Suprapubic skin (tissue), 4 donors: ENCODE measurements around the gene ABHD5. TPM values are rescaled to one million over a fixed set of nuclear protein-coding genes. Genes with fewer than 3 reads are reported as not detected.

Source experiments
- DNase-seq, 2 donors: peaks; one replicate each; pipeline ENCODE4 v3.0.0-alpha.2; 2019; ENCODE audit warnings: low spot score in 2 of 2
- H3K27ac ChIP-seq: fragments of 200-600 bp; sonication (generic); one replicate; pipeline ENCODE4 v1.5.1; 2019
- H3K27me3 ChIP-seq: fragments of 200-600 bp; sonication (generic); one replicate; pipeline ENCODE4 v1.5.1; 2019
- H3K36me3 ChIP-seq: fragments of 200-600 bp; sonication (generic); one replicate; pipeline ENCODE4 v1.5.1; 2019
- H3K4me1 ChIP-seq: fragments of 200-600 bp; sonication (generic); one replicate; pipeline ENCODE4 v1.5.1; 2019
- H3K4me3 ChIP-seq: fragments of 200-600 bp; sonication (generic); one replicate; pipeline ENCODE4 v1.5.1; 2019; ENCODE audit warnings: mild to moderate bottlenecking
- H3K9me3 ChIP-seq: fragments of 200-600 bp; sonication (generic); one replicate; pipeline ENCODE4 v1.5.1; 2019
- EP300 ChIP-seq: sonication (generic); formaldehyde crosslinking; IDR thresholded peaks from one replicate; pipeline ENCODE4 v1.6.1; 2017; ENCODE audit warnings: antibody characterized with exemption
- POLR2A ChIP-seq, 2 donors: fragments of 450-650 bp; IDR thresholded peaks; one replicate each; pipeline ENCODE4 v1.6.1; 2017; ENCODE audit warnings: antibody characterized with exemption in 2 of 2, mild to moderate bottlenecking in 2 of 2, moderate library complexity in 2 of 2
- POLR2AphosphoS5 ChIP-seq, 3 donors: sonication (generic); formaldehyde crosslinking; IDR thresholded peaks; one replicate each; pipeline ENCODE4 v1.6.1; 2017; ENCODE audit warnings: antibody characterized with exemption in 3 of 3
- WGBS: methylation state at CpG from one replicate; pipeline ENCODE4 v1.1.5; 2018; 5-methylcytosine and 5-hydroxymethylcytosine counted together
- total RNA-seq, 4 donors: library from RNA; depleted of rRNA; stranded (reverse); fragments of >200 nt; gene quantifications; one replicate each; pipeline ENCODE4 v1.1.0, GENCODE V29; 2016
- TF ChIP-seq, protein P1 (sequence below), 2 donors: fragments of 200-600 bp in 1 of 2; fragments of 450-650 bp in 1 of 2; sonication (generic) in 1 of 2; IDR thresholded peaks; one replicate each; pipeline ENCODE4 v1.5.1; 2016 to 2019; ENCODE audit warnings: antibody characterized with exemption in 2 of 2, mild to moderate bottlenecking in 1 of 2, moderate library complexity in 1 of 2

The ABHD5 gene
- 100 to 1,000 TPM in 1 of 4 donors, 10 to 100 TPM in 3; 62.7 to 130 (median 88.3) TPM for total RNA-seq

DNA sequence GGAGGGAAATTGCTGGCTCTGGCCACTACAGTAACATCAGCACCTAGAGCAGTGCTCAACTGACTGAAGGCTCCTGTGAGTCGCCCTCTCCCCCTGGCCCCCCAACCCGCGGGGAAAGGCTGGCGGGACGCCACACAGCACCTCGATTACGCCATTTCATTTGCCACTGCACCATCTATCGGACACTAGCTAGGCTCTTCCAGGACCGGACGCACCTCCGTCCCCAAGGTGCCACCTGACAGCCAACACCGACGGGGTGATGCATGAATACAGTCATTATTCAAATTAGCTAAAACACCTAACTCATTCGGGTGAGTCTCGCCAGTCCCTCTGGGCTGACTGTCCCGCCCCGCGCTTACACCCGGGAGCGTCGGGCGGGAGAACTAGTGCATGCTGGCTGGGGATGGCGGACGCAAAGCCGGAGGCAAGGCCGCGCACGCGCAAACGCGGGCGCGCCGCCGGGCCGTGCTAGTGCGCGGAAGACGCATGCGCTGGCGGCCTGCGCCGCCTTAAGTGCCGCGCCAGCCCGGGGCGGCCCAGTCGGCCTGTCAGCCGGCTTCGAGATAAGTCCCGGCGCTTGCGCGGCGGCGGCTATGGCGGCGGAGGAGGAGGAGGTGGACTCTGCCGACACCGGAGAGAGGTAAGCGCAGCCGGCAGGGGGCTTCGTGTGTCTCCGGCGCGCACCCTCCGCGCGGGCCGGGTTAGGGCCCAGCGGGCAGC, at the start of gene ABHD5:
Gene ABHD5, plus strand, starts transcription at position 539 of the 720 bp plus-strand sequence. Its CDS starts 55 bp downstream, at position 594.
- DNase-seq: peak; percentile 89 to 94
- 0% methylated on average over 13 of the region's 71 CpGs for WGBS
- Histone ChIP-seq H3K36me3 (no peaks in the 10 kb centered on the region), H3K27ac (peak within 1 kb of the TSS; percentile 99), H3K9me3 (no peaks in the 10 kb centered on the region), H3K4me1 (peaks cover 41% of the 10 kb centered on the region), H3K4me3 (peak within 1 kb of the TSS; percentile 99), H3K27me3 (no peaks in the 10 kb centered on the region)
- TF ChIP-seq EP300 (no peak), POLR2A (IDR thresholded peaks at IDR 0.05) (peak; percentile 100), POLR2AphosphoS5 (IDR thresholded peaks at IDR 0.05) (peak; percentile 88 to 99 (median 98))
- TF ChIP-seq, protein P1, sequence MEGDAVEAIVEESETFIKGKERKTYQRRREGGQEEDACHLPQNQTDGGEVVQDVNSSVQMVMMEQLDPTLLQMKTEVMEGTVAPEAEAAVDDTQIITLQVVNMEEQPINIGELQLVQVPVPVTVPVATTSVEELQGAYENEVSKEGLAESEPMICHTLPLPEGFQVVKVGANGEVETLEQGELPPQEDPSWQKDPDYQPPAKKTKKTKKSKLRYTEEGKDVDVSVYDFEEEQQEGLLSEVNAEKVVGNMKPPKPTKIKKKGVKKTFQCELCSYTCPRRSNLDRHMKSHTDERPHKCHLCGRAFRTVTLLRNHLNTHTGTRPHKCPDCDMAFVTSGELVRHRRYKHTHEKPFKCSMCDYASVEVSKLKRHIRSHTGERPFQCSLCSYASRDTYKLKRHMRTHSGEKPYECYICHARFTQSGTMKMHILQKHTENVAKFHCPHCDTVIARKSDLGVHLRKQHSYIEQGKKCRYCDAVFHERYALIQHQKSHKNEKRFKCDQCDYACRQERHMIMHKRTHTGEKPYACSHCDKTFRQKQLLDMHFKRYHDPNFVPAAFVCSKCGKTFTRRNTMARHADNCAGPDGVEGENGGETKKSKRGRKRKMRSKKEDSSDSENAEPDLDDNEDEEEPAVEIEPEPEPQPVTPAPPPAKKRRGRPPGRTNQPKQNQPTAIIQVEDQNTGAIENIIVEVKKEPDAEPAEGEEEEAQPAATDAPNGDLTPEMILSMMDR (IDR thresholded peaks at IDR 0.05): peak; percentile 16 to 20

DNA sequence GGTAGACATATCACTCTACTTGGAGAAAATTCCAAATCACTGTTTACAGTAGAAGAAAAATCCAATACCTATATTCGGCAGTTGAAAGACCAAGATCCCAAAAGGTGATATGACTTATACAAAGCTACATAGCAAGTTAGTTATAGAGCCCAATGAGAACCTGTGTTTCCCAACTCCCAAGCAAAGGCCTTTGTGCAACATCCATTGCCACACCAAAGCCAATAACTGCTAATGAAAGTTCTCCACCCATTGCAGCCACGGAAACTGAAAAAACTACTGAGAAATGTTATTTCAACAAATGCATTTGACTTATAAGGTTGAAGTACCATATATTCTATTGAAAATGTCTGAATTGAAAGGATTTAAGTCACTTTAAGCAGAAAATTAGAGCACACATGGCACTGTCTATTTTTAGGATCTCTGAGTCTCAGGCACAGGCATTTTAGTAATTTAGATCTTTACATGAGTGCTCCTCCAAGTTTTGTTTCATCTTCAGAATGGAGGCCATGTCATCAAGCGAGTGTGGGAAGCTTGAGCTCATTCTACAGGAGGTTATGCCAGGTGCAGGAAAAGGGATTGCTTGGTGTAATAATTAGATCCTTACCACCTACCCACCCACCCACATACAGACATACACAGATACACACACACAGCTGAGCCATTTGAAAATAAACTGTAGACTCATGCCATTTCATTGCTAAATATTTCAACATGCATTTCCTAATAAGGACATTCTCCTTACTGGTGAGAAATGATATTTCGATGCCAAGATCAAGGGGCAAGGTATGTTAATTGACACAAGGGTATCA, 49.2 kb upstream of the ABHD5 start:
- Histone ChIP-seq H3K27me3 (no peaks in the 10 kb centered on the region), H3K27ac (peak overlapping the region; percentile 14), H3K4me1 (no peaks in the 10 kb centered on the region), H3K4me3 (no peak overlapping the region), H3K9me3 (no peaks in the 10 kb centered on the region), H3K36me3 (no peaks in the 10 kb centered on the region)
- no peak for TF ChIP-seq POLR2A (IDR thresholded peaks at IDR 0.05)
- TF ChIP-seq POLR2AphosphoS5 (IDR thresholded peaks at IDR 0.05): no peak
- TF ChIP-seq EP300: no peak
- TF ChIP-seq, protein P1 (IDR thresholded peaks at IDR 0.05): no peak
- WGBS: 69% methylated on average over 4 of the region's 4 CpGs
- DNase-seq: no peak

- no peak for DNase-seq
- no peak overlapping the region for H3K27ac ChIP-seq
- no peaks in the 10 kb centered on the region for H3K27me3 ChIP-seq
- 68% methylated on average over 2 of the region's 2 CpGs for WGBS
- H3K4me1 ChIP-seq: no peaks in the 10 kb centered on the region
- no peaks in the 10 kb centered on the region for H3K36me3 ChIP-seq
- TF ChIP-seq EP300: no peak
- no peak for TF ChIP-seq POLR2A (IDR thresholded peaks at IDR 0.05)
- TF ChIP-seq POLR2AphosphoS5 (IDR thresholded peaks at IDR 0.05): no peak
- TF ChIP-seq, protein P1 (IDR thresholded peaks at IDR 0.05): no peak
- H3K9me3 ChIP-seq: no peaks in the 10 kb centered on the region
- H3K4me3 ChIP-seq: no peak overlapping the region
These were observed 46.3 kb upstream of the ABHD5 start for GRCh38 chr3:43644443-43644842.

DNA sequence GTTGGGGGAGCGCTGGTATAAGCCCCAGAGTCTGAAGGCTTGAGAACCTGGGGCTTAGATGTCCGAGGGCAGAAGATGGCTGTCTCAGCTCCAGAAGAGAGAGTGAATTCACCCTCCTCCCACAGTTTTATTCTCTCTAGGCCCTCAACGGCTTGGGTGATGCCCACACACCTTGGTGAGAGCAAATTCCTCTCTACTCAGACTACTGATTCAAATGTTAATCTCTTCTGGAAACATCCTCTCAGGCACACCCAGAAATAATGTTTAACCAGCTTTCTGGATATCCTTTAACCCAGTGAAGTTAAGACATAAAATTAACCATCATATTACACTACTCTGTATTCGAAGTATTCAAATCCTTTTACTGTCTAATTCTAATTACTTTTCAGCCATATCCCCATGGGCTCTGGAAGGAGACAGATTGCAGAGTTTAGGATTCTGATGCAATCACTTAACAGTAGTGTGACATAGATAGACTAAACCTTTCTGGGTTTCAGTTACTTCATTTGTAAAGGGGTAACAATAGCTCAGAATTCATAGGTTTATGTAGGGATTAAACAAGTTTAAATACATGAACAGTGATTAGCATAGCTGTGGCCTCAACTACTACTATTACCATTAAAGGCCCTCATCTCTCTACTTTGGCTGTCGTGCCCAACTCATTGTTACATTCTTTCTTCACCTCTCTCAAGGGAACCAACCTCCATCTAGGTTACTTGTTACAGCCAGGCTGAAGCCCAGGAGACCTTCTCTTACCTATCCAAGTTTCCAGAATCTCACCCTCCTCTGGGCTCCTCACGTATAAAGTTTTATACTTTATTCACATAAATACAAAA, 43.2 kb upstream of the ABHD5 start:
- DNase-seq: no peak
- H3K4me1 ChIP-seq: no peaks in the 10 kb centered on the region
- H3K4me3 ChIP-seq: no peak overlapping the region
- H3K9me3 ChIP-seq: no peaks in the 10 kb centered on the region
- no peaks in the 10 kb centered on the region for H3K36me3 ChIP-seq
- 75% methylated on average over 6 of the region's 6 CpGs for WGBS
- TF ChIP-seq POLR2A (IDR thresholded peaks at IDR 0.05) (no peak), POLR2AphosphoS5 (IDR thresholded peaks at IDR 0.05) (no peak), EP300 (no peak)
- TF ChIP-seq, protein P1 (IDR thresholded peaks at IDR 0.05): no peak
- no peak overlapping the region for H3K27ac ChIP-seq
- H3K27me3 ChIP-seq: no peaks in the 10 kb centered on the region
